Astrocyte of the spinal cord (primary cell): ENCODE data around the gene HAPSTR1.

ENCODE experiments used
- DNase-seq: peaks from one replicate; pipeline ENCODE4 v3.0.0; 2011; ENCODE audit warnings: low read depth, low spot score
- H3K4me3 ChIP-seq: 2 replicates; pipeline ENCODE4 v1.5.1; 2011; ENCODE audit warnings: low read depth, mild to moderate bottlenecking, low read length, moderate library complexity
- CTCF ChIP-seq: IDR thresholded peaks from 2 replicates; pipeline ENCODE4 v1.5.1; 2012; ENCODE audit warnings: low read depth, mild to moderate bottlenecking, low read length, inconsistent platforms
- in situ Hi-C: cut with HindIII; loops from 2 replicates; pipeline ENCODE4 v1.10.0; 2017; ENCODE audit warnings: low sequenced_read_pairs

The HAPSTR1 gene

DNA sequence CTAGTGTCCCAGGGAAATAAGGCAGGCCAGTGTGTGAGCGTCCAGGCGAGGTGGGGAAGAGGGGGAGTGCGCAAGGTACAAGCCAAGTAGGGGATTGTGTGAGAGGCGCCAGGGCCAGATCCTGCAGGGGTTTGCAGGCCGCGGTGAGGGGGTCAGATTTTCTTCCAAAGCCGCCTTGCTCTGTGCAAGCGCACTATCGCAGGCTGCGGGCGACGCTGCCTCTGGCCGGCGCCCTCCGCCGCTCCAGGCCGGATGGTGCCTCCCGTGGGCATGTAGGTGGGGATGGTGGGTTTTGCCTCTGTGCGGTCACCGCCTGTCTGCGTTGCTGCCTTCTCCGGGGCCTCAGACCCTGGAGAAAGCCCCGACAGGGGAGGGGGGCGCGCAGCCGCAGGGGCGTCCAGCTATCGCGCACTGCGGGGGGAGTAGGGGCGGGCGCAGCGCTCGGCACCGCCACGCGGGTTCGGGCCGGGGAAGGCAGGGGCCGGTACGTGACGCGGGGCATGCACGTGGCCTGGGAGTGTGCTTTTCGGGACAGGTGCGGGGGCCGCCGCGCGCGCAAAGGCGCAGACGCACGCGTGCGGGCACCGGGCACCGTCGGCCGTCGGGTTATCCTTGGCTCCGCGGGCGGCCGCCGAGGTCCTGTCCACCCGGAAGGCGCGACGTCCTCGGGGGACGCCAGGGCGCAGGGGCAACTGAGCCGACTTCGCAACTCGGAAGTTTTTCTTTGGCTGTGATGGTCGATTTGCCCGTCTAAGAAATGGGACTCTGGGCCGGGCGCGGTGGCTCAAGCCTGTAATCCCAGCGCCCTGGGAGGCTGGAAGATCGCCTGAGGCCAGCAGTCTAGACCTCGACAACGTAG, 1.1 kb upstream of the HAPSTR1 start:
- no peak for TF ChIP-seq CTCF
- in situ Hi-C loops: no loop called here
- no peak for DNase-seq
- H3K4me3 ChIP-seq: peak overlapping the region; percentile 57

DNA sequence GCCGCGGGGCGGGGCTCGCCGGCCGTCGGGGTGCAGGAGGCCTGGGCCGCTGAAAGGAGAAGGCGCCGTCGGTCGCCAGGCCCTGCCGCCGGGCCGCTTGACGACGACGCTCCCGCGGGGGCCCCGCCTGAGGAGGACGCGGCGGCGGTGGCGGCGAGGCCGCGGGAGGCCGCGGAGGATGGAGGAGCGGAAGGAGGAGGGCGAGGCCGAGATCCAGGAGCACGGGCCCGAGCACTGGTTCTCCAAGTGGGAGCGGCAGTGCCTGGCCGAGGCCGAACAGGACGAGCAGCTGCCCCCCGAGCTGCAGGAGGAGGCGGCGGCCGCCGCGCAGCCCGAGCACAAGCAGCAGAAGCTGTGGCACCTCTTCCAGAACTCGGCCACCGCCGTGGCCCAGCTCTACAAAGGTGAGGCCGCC, 430 bp downstream of the HAPSTR1 start:
- DNase-seq: peak; percentile 30

DNA sequence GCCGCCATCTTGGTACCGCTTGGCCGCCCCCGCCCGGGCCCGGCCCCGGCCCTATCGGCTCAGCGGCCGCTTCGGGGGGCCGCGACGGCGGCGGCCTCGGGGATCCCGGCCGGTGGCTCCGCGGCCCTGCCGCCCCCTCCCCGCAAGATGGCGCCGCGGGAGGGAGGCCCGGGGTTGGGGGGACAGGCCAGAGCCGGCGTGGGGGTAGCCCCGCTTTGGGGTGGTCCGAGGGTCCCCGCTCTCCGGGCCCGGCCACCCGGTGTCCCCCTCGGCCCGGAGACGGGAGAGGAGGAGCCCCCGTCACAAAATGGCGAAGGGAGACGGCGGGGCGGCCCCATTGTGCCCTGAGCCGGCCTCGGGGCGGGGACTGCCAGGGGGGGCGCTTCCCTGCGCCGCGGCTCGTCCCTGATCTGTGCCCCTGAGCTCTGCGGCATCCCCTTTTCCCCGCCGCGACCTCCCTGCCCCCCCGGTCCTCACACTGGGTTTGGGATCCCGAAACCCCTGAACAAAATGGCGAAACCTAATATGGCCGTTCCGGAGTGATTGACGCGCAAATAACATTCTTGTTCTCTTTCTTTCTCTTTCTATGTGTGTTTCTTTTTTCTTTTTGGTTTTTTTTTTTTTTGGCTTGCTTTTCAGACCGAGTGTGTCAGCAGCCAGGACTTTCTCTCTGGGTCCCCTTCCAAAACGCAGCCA, 986 bp downstream of the HAPSTR1 start:
- in situ Hi-C loops: no loop called here
- DNase-seq: no peak
- TF ChIP-seq CTCF: no peak
- peak overlapping the region; percentile 94 for H3K4me3 ChIP-seq

More for the DNA sequence above, 430 bp downstream of the HAPSTR1 start:
- in situ Hi-C loops: no loop called here
- TF ChIP-seq CTCF: no peak
- H3K4me3 ChIP-seq: peak overlapping the region; percentile 94

DNA sequence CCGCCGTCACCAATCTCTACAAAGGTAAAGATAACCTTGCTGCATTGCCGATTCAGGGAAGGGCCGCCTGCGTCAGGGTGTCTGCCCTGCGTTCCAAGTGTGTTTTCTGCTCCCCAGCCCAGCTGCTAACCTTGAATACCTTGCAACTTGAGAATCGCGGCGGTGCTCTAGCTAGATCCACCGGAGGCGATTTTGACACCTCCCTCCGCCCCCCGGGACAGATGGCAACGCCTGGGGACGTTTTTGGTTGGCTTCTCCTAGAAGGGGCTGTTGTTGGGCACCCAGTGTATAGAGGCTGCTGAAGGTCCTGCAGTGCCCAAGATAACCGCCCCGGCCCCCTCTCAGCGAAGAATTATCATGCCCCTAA, 1.5 kb downstream of the HAPSTR1 start:
- TF ChIP-seq CTCF: no peak
- in situ Hi-C loops: no loop called here
- DNase-seq: no peak
- peak overlapping the region; percentile 94 for H3K4me3 ChIP-seq

- TF ChIP-seq CTCF: no peak
- in situ Hi-C loops: no loop called here
- DNase-seq: no peak
- peak overlapping the region; percentile 94 for H3K4me3 ChIP-seq
These were observed 2.8 kb downstream of the HAPSTR1 start for GRCh38 chr16:9094011-9094846.

GRCh38 chr16:9095171-9095570, 3.7 kb downstream of the HAPSTR1 start:
- no peak for TF ChIP-seq CTCF

More at GRCh38 chr16:9095171-9095570, 3.7 kb downstream of the HAPSTR1 start:
- no peak for DNase-seq
- peak overlapping the region; percentile 94 for H3K4me3 ChIP-seq
- in situ Hi-C loops: no loop called here
